HUES6 (cell line): ENCODE data around the gene ARHGAP35.
"Not testable (repeated sequence)": the region's sequence is repeated elsewhere in the genome, so short reads cannot be mapped to it uniquely, and the experiment has no call there.

Experiments used
- H3K27ac ChIP-seq: 2 replicates; pipeline ENCODE4 v1.7.0; 2013; ENCODE audit warnings: low read depth, mild to moderate bottlenecking, low read length, inconsistent platforms
- H3K27me3 ChIP-seq: 2 replicates; pipeline ENCODE4 v1.6.1; 2013; ENCODE audit warnings: low read length; ENCODE audit not compliant: control insufficient read depth, insufficient read depth
- H3K36me3 ChIP-seq: 2 replicates; pipeline ENCODE4 v1.6.1; 2013; ENCODE audit warnings: low read length; ENCODE audit not compliant: control insufficient read depth, insufficient read depth
- H3K4me1 ChIP-seq: 2 replicates; pipeline ENCODE4 v1.6.1; 2013; ENCODE audit warnings: low read length; ENCODE audit not compliant: control insufficient read depth, insufficient read depth
- H3K4me3 ChIP-seq: 2 replicates; pipeline ENCODE4 v1.5.1; 2013; ENCODE audit warnings: low read depth, low read length
- H3K9ac ChIP-seq: one replicate; pipeline ENCODE4 v1.6.1; 2013; ENCODE audit warnings: mild to moderate bottlenecking, low read length
- H3K9me3 ChIP-seq: 2 replicates; pipeline ENCODE4 v1.6.1; 2013; ENCODE audit warnings: low read depth, low read length; ENCODE audit not compliant: control insufficient read depth, insufficient read depth

The ARHGAP35 gene

DNA sequence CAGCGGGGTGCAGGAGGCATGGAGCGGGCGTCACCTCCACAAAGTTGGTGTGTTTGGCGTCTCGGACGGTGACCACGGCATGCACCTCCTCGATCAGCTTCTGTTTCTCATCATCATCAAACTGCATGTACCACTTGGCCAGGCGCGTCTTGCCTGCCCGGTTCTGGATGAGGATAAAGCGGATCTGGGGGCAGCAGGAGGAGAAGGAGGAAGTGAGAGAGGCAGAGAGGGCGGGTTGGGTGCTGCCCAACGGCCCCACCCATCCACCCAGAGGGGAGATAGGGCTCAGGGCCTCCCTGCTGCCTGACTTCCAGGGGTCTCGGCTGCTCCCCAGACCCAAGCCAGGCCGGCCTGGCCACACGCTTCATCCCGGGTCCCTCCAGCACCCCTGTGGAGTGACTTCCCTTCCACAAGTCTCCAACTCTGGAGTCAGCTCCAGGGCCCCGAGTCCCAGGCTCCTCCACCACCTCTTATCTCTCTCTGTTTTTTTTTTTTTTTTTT lies 14.8 kb upstream of the ARHGAP35 start:
- Histone ChIP-seq H3K27me3 (no peaks in the 10 kb centered on the region), H3K36me3 (peaks cover 38% of the 10 kb centered on the region), H3K9ac (no peak overlapping the region), H3K9me3 (no peaks in the 10 kb centered on the region), H3K27ac (no peak overlapping the region), H3K4me1 (no peaks in the 10 kb centered on the region; the same call in 1 of the 2 replicates), H3K4me3 (no peak overlapping the region)

DNA sequence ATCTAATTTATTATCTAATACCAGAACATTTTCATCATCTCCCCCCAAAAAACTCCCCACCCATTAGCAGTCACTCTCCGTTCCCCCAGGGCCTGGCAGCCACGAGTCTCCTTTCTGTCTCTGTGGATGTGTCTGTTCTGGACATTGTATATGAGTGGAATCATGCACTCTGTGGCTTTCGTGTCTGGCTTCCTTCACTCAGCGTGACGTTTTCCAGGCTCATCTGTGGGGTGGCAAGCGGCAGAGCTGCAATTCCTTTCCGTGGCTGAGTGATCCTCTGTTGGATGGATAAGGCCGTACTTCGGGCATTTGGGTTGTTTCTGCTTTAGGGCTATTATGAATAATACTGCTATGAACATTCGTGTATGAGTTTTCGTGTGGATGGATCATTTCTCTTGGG lies 13.3 kb upstream of the ARHGAP35 start:
- peaks cover 34% of the 10 kb centered on the region for H3K36me3 ChIP-seq
- no peak overlapping the region for H3K9ac ChIP-seq

DNA sequence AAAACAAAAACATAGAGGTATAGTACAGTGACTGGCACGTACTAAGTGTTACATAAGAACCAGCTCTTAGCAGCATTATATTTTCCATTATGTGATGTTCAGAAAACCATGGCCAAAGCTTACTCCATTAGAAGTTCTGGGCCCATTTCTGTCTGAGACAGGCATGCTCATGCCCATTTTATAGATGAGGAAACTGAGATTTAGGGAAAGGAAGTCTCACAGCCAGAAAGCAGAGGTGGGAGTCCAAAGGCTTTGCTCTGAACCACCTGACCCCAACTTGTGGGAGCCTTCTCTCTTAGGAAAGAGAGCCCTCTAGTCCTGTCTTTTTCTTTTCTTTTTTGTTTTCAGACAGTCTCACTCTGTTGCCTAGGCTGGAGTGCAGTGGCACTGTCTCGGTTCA lies 12.4 kb upstream of the ARHGAP35 start:
- Histone ChIP-seq H3K36me3 (peaks cover 25% of the 10 kb centered on the region), H3K9ac (no peak overlapping the region), H3K9me3 (no peaks in the 10 kb centered on the region), H3K27ac (no peak overlapping the region), H3K4me1 (no peaks in the 10 kb centered on the region; the same call in 1 of the 2 replicates), H3K4me3 (no peak overlapping the region), H3K27me3 (no peaks in the 10 kb centered on the region)

More for the DNA sequence above, 13.3 kb upstream of the ARHGAP35 start:
- Histone ChIP-seq H3K4me1 (no peaks in the 10 kb centered on the region; the same call in 1 of the 2 replicates), H3K27me3 (no peaks in the 10 kb centered on the region), H3K9me3 (no peaks in the 10 kb centered on the region), H3K27ac (no peak overlapping the region), H3K4me3 (no peak overlapping the region)

DNA sequence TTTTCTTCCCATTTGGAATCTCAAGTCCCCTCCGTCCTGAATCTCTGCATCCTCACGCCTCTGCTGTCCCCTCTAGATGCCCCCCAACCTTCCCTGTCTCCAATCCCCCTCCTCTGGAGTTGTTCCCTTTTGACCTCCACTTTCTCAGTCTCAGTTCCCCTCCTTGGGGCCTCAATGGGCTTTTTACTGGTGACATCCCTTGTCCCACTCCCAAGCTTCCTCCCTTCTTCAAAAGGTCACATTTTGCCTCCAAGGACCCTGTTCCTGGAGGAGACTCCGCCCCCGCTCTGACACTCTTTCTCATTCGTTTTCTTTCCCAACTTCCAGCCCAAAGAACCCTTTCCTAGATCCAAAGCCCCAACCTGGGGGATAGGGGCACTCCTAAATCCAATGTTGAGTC lies 11.2 kb upstream of the ARHGAP35 start:
- H3K9ac ChIP-seq: peak overlapping the region; percentile 90
- H3K9me3 ChIP-seq: no peaks in the 10 kb centered on the region
- H3K4me1 ChIP-seq: no peaks in the 10 kb centered on the region; the same call in 1 of the 2 replicates
- peak overlapping the region; percentile 87 for H3K4me3 ChIP-seq
- H3K27ac ChIP-seq: peak overlapping the region; percentile 52; the same call in 1 of the 2 replicates
- peaks cover 16% of the 10 kb centered on the region for H3K36me3 ChIP-seq
- H3K27me3 ChIP-seq: no peaks in the 10 kb centered on the region

DNA sequence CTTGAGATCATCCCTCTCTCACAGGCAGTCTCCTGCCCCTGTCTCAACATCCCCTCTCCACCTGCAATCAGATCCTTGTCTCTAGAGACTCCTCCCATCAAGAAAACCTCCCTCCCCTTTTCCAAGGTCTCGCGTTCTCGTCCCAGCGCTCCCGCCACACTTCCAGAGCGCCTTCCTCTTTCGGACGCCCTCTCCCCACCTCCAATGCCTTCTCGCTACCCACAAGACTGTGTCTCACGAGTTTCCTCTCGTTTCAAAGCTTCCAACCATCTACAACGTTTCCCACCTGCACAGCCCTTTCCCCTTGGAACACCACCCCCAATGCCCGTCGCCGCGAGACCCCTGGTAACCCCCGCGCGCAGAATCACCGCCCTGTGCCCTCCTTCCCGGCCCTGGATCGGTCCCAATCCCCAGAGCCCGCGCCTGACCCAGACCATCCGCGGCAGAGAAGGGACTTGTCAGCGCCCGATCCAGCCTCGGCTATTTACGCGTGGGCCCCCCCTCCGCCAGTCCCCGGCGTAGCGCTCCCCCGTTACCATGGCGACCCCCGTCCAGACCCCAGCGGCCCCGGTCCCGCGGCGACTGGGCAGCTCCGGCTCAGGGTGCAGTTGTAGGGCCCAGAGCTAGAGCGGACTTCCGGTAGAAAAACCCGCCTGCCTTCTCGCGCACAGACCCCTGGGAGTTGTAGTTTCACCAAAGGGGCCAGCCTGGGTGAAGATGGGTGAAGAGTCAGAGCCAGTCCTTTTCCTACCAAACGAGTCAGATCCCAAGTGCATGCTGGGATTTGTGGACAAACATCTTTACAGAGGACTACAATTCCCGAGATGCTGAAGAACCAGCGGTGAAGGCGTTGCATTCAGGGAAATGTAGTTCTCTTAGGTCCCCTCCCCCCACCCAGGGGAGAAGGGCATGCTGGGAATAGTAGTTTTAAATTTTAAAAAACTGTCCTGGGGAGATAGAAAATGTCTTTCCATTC lies 10.3 kb upstream of the ARHGAP35 start, which contains the start of gene AP2S1:
Gene AP2S1 (minus strand): TSS at position 619 of the 976 bp plus-strand sequence. CDS start 80 bp downstream, at position 539.
- Histone ChIP-seq H3K9ac (peak within 1 kb of the TSS; percentile 90), H3K27me3 (no peaks in the 10 kb centered on the region), H3K4me1 (no peaks in the 10 kb centered on the region; the same call in 1 of the 2 replicates), H3K27ac (peak within 1 kb of the TSS; percentile 61; the same call in 1 of the 2 replicates), H3K36me3 (peaks cover 12% of the 10 kb centered on the region), H3K9me3 (no peaks in the 10 kb centered on the region), H3K4me3 (peak within 1 kb of the TSS; percentile 87)

DNA sequence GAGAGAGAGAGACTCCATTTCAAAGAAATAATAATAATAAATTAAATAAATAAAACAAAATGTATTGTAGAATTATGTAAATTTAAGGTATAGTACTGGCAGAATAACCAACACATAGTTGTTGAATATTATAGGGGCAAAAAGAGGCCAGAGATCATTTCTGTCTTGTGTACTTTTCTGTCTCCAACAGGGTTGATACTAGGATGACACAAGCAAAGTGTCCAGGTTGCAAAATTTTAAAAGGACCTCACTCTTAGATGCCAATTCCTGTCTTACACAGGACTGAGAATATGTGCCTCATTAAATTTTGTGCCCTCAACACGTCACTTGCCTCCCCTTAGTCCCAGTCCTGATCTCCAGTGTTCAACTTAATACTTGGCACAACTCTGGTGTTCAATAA lies 8.0 kb upstream of the ARHGAP35 start:
- peaks cover 7% of the 10 kb centered on the region for H3K4me1 ChIP-seq
- H3K27ac ChIP-seq: no peak overlapping the region
- no peak overlapping the region for H3K9ac ChIP-seq
- peaks cover under 1% of the 10 kb centered on the region for H3K36me3 ChIP-seq
- no peaks in the 10 kb centered on the region for H3K27me3 ChIP-seq
- no peaks in the 10 kb centered on the region for H3K9me3 ChIP-seq
- H3K4me3 ChIP-seq: no peak overlapping the region

DNA sequence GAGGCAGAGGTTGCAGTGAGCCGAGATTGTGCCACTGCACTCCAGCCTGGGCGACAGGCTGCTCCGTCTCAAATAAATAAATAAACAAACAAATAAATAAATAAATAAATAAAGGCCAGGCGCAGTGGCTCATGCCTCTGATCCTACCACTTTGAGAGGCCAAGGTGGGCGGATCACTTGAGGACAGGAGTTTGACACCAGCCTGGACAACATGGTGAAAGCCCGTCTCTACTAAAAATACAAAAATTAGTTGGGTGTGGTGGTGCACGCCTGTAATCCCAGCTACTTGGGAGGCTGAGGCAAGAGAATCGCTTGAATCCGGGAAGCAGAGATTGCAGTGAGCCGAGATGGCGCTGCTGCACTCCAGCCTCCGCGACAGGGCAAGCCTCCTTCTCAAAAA lies 6.1 kb upstream of the ARHGAP35 start:
- H3K4me3 ChIP-seq, H3K9ac ChIP-seq, H3K36me3 ChIP-seq, H3K9me3 ChIP-seq, H3K27ac ChIP-seq, H3K27me3 ChIP-seq, H3K4me1 ChIP-seq: not testable (repeated sequence)

DNA sequence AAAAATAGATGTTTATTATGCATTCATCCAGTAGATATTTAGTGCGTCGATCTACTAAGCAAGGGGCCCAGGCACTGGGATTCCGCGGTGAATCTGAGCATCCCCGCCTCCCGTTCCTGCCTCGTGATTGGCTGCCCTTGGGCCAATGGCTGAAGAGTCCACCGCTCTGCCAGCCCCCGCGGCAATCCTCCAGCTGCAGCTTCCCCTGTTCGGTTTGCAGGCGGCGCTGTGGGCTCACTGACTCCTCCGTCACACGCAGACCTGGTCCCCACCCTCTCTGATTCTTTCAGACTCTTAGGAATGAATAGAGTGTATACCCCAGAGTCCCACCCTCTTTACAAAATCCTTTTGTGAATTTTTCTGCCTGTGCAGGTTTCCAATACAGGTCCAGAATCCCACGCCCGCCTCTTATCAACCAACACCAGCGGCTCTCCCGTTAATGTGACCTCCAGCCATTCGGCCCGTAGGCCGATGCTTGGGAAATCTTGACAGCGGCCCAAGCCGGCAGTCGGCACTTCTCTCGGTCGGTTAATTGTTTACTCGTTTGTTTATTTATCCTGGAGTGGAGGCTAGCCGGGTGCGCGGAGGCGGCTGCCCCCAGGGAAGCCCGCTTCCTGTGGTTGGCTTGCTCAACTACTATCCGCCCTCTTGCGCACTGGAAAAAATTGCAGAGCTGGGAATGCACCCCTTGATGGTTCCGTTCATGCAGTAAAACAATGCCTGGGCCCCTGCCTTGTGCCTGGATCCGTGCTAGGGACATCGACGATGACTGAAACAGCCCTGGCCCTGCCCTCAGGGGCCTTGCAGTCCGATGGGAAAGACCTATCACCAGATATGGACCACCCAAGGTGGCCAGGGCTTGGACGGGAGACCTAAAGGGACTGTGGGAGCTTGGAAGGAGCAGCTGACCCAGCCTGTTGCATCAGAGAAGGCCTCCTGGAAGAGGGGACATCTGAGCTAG lies 4.5 kb upstream of the ARHGAP35 start:
- H3K9me3 ChIP-seq: no peaks in the 10 kb centered on the region
- no peaks in the 10 kb centered on the region for H3K36me3 ChIP-seq
- H3K27ac ChIP-seq: peak overlapping the region; percentile 3; the same call in 1 of the 2 replicates
- H3K4me3 ChIP-seq: peak overlapping the region; percentile 49
- peaks cover 7% of the 10 kb centered on the region for H3K4me1 ChIP-seq
- no peaks in the 10 kb centered on the region for H3K27me3 ChIP-seq
- peak overlapping the region; percentile 53 for H3K9ac ChIP-seq

DNA sequence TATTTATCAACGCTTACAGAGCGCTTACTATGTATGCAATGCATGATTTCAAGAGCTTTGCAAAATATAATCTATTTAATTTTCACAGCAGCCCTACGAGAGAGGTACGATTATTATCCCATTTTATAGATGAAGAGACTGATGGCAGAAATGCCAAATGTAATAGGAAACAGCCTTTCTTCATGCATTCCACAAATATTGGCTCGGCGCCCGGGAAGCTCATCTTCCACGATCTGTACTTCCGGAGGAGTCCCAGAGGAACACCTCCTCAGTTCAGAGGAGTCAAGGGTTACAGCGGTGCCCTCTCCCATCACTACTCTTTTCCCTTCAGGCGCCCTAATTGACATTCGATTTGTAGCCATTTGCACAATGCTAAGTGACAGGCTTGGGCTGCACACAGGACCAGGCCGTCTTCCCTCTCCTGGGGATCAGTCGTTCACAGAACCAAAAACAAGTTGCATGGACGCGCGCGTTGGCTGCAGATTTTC lies 1.1 kb upstream of the ARHGAP35 start:
- Histone ChIP-seq H3K4me1 (peaks cover 31% of the 10 kb centered on the region), H3K36me3 (no peaks in the 10 kb centered on the region), H3K9me3 (no peaks in the 10 kb centered on the region), H3K9ac (peak overlapping the region; percentile 78), H3K4me3 (peak overlapping the region; percentile 97), H3K27ac (peak overlapping the region; percentile 8; the same call in 1 of the 2 replicates), H3K27me3 (no peaks in the 10 kb centered on the region)

DNA sequence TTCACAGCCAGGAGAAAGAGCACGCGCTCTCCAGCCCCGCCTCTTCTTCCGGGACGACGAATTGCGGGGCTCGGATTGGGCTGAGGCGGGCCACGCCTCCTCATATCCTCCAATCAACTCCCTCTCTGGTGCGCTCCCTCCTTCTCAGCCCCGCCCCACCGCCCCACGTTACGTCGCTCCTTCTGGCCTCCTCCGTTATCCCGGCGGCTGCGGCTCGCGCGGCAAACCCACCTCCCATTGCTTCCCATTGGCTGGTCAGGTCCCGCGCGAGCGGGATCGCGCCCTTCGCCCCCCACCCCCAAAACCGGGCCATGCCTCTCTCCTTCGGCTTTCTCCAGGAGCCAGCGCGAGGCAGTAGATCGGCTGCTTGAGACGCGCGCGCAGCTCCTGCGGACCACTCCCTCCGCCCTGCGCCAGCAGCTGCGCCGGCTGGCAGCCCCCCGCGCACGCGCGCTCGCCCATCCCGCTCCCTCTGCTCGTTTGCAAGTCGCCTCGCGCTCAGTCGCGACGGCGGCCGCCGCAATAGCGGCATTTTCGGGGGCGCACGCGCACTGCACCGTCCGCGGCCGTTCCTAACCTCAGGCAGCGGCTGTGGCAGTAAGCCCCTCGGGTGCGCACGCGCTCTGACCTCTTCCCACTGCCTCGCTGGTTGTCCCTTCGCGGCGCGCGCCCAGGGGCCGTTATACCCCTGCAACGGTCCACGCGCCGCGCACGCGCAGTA lies 512 bp upstream of the ARHGAP35 start:
- peak overlapping the region; percentile 100 for H3K9ac ChIP-seq
- H3K4me1 ChIP-seq: peaks cover 37% of the 10 kb centered on the region
- peak overlapping the region; percentile 97 for H3K4me3 ChIP-seq
- 0 out of 2 replicates have a peak, but pooled peaks cover under 1% of the 10 kb centered on the region for H3K36me3 ChIP-seq
- no peaks in the 10 kb centered on the region for H3K27me3 ChIP-seq
- H3K27ac ChIP-seq: peak overlapping the region; percentile 98
- no peaks in the 10 kb centered on the region for H3K9me3 ChIP-seq
